ENCODE results near the gene MRPL39.

DNA sequence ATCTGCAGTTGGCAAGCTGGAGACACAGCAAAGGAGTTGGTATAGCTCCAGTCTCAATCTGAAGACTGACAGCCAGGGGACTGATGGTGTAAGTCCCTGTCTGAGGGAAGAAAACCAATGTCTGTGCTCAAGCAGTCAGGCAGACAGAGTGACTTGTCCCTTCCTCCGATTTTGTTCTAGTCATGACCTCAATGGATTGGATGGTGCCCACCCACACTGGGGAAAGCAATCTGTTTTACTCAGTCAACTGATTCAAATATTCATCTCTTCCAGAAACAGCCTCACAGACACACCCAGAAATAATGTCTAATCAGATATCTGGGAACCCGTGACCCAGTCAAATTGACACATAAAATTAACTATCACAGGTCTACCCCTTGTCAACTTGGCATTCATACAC is 11.9 kb upstream of the MRPL39 start:
- TF ChIP-seq POLR2AphosphoS5 (IDR thresholded peaks at IDR 0.05) (no peak), POLR2A (IDR thresholded peaks at IDR 0.05) (no peak)
- TF ChIP-seq, protein P1, sequence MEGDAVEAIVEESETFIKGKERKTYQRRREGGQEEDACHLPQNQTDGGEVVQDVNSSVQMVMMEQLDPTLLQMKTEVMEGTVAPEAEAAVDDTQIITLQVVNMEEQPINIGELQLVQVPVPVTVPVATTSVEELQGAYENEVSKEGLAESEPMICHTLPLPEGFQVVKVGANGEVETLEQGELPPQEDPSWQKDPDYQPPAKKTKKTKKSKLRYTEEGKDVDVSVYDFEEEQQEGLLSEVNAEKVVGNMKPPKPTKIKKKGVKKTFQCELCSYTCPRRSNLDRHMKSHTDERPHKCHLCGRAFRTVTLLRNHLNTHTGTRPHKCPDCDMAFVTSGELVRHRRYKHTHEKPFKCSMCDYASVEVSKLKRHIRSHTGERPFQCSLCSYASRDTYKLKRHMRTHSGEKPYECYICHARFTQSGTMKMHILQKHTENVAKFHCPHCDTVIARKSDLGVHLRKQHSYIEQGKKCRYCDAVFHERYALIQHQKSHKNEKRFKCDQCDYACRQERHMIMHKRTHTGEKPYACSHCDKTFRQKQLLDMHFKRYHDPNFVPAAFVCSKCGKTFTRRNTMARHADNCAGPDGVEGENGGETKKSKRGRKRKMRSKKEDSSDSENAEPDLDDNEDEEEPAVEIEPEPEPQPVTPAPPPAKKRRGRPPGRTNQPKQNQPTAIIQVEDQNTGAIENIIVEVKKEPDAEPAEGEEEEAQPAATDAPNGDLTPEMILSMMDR (IDR thresholded peaks at IDR 0.05): no peak

Measured in upper lobe of left lung (tissue), 4 donors.